Erythroblast (primary cell): Measurements from ENCODE around the gene TRIM21.

Experiments used
- GATA1 ChIP-seq: IDR thresholded peaks from 2 replicates; pipeline ENCODE4 v1.6.1; 2011; ENCODE audit warnings: low read depth, mild to moderate bottlenecking, control low read depth, low read length, moderate library complexity
- POLR2A ChIP-seq: IDR thresholded peaks from 2 replicates; pipeline ENCODE4 v1.6.1; 2011; ENCODE audit warnings: mild to moderate bottlenecking, low read length

DNA sequence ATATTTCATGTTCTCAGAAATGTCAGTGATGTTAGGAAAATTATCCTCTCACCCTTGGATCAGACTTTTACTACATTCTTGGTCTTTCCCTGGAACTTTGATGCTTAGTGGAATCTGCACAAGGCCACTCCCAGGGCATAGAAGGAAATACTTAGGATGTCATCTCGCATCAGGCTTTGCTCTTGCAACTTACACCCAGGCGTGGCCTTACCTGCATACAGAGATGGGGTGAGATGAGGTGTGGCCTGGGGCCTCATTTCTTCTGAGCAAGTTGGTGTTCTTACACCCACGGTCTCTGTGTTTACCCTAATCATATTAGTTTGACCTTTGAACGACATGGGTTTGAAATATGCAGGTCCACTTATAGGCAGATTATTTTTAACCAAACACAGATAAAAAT lies 36.5 kb upstream of the TRIM21 start:
- TF ChIP-seq POLR2A (no peak), GATA1 (no peak)
